ENCODE data around the gene SKOR1.

DNA sequence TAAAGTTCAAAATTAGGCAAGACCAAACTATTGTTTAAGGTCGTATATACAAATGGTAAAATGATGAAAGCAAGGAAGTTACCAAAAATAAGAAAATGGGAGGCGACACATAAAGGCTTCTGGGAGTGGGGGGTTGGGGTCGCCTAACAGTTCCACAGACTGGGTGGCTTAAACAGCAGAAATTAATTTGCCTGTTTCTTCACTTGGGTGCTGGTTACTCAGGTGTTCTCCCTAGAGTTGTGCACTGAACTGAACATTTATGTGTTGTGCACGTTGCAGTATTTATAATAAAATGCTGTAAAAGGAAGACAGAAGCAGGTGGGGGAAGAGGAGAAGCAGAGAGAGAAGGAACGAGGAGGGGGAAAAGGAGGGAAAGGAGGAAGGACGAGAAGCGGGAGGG lies 25.0 kb downstream of the SKOR1 start:
- TF ChIP-seq, protein P1, sequence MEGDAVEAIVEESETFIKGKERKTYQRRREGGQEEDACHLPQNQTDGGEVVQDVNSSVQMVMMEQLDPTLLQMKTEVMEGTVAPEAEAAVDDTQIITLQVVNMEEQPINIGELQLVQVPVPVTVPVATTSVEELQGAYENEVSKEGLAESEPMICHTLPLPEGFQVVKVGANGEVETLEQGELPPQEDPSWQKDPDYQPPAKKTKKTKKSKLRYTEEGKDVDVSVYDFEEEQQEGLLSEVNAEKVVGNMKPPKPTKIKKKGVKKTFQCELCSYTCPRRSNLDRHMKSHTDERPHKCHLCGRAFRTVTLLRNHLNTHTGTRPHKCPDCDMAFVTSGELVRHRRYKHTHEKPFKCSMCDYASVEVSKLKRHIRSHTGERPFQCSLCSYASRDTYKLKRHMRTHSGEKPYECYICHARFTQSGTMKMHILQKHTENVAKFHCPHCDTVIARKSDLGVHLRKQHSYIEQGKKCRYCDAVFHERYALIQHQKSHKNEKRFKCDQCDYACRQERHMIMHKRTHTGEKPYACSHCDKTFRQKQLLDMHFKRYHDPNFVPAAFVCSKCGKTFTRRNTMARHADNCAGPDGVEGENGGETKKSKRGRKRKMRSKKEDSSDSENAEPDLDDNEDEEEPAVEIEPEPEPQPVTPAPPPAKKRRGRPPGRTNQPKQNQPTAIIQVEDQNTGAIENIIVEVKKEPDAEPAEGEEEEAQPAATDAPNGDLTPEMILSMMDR (conservative IDR thresholded peaks at IDR 0.05; ENCODE audit: low read depth, low read length): no peak
- TF ChIP-seq, protein P2, sequence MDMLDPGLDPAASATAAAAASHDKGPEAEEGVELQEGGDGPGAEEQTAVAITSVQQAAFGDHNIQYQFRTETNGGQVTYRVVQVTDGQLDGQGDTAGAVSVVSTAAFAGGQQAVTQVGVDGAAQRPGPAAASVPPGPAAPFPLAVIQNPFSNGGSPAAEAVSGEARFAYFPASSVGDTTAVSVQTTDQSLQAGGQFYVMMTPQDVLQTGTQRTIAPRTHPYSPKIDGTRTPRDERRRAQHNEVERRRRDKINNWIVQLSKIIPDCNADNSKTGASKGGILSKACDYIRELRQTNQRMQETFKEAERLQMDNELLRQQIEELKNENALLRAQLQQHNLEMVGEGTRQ (IDR thresholded peaks at IDR 0.05; ENCODE audit: low read depth, low read length): no peak
